Fibroblast of pulmonary artery (primary cell): ENCODE data around the gene MAGI1.
A peak's percentile ranks its signal among the peaks of the same experiment; 100 is the strongest.

Experiments used
- DNase-seq: peaks from one replicate; pipeline ENCODE4 v3.0.0-alpha.2; 2010; ENCODE audit warnings: low read depth
- H3K4me3 ChIP-seq: replicated peaks from 2 replicates; pipeline ENCODE4 v1.5.1; 2011; ENCODE audit warnings: low read depth, mild to moderate bottlenecking, control low read depth, low read length, moderate library complexity
- TF ChIP-seq, protein P1 (sequence below): IDR thresholded peaks from 2 replicates; pipeline ENCODE4 v1.5.1; 2011; ENCODE audit warnings: mild to moderate bottlenecking, control low read depth, low read length, inconsistent platforms; ENCODE audit errors: missing control alignments

MAGI1 gene

GRCh38 chr3:65914740-65915367, 123.9 kb downstream of the MAGI1 start:
- TF ChIP-seq, protein P1, sequence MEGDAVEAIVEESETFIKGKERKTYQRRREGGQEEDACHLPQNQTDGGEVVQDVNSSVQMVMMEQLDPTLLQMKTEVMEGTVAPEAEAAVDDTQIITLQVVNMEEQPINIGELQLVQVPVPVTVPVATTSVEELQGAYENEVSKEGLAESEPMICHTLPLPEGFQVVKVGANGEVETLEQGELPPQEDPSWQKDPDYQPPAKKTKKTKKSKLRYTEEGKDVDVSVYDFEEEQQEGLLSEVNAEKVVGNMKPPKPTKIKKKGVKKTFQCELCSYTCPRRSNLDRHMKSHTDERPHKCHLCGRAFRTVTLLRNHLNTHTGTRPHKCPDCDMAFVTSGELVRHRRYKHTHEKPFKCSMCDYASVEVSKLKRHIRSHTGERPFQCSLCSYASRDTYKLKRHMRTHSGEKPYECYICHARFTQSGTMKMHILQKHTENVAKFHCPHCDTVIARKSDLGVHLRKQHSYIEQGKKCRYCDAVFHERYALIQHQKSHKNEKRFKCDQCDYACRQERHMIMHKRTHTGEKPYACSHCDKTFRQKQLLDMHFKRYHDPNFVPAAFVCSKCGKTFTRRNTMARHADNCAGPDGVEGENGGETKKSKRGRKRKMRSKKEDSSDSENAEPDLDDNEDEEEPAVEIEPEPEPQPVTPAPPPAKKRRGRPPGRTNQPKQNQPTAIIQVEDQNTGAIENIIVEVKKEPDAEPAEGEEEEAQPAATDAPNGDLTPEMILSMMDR: peak; percentile 19
- no peak overlapping the region for H3K4me3 ChIP-seq
- no peak for DNase-seq

GRCh38 chr3:65914032-65914739, 124.5 kb downstream of the MAGI1 start:
- no peak overlapping the region for H3K4me3 ChIP-seq
- DNase-seq: no peak
- TF ChIP-seq, protein P1: peak; percentile 30

- TF ChIP-seq, protein P1: no peak
- no peak for DNase-seq
- no peak overlapping the region for H3K4me3 ChIP-seq
These were observed 126.1 kb downstream of the MAGI1 start for GRCh38 chr3:65912647-65913046.

DNA sequence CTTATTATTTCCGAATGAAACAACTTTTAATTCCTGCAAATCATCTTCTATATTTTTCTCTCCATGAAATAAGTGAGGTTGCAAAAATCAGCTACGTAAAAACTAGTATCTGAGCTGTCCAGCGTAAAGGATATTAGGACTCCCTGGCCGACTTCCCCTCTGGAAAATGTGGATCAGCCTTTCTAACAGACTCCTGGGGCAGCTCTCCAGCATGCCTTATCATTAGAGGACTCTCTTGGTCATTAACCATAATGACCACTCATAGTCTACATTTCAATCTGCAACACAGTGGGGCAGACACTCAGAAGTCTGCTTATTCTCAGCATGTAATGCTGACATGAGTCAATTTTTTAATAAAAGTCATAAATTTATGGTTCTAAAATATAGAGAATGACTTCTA, 130.1 kb downstream of the MAGI1 start:
- TF ChIP-seq, protein P1: no peak
- no peak overlapping the region for H3K4me3 ChIP-seq
- no peak for DNase-seq

GRCh38 chr3:65907232-65908130, 131.2 kb downstream of the MAGI1 start:
- no peak for DNase-seq
- H3K4me3 ChIP-seq: no peak overlapping the region
- TF ChIP-seq, protein P1: no peak

DNA sequence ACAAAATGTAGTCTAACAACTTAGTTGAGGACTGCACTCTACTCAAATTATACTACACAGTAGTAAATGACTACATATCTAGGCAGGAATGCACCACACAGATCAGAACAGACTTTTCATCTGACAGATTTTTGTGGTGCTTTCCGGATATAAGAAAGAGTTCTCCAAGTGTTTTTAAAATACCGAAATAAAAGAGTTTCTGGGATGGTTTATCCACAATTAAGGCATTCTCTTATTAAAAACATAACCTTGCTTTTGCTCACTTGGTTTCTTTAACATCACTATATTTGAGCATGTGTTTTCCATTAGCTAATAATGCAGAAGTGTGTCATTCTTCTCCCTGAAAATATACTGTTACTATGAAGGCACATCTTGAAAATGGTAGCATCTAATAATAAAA, 132.9 kb downstream of the MAGI1 start:
- TF ChIP-seq, protein P1: no peak
- no peak overlapping the region for H3K4me3 ChIP-seq
- DNase-seq: no peak
